Cardiac muscle cell (in vitro differentiated cells and primary cell): ENCODE results near the gene ORAI3. TPM values are rescaled to one million over a fixed set of nuclear protein-coding genes. Genes with fewer than 3 reads are reported as not detected.
A peak's percentile ranks its signal among the peaks of the same experiment; 100 is the strongest.

Experiments used
- DNase-seq, 2 donors: peaks; one replicate each; pipeline versions ENCODE4 v3.0.0 to v3.0.0-alpha.2; 2010 to 2017; ENCODE audit warnings: low read depth in 1 of 2, low spot score in 1 of 2
- H3K27ac ChIP-seq: fragments of 200-600 bp; sonication (generic); 2 replicates; pipeline ENCODE4 v1.5.1; 2016
- H3K27me3 ChIP-seq: fragments of 200-600 bp; sonication (generic); 2 replicates; pipeline ENCODE4 v1.6.0; 2016; ENCODE audit warnings: control low read depth
- H3K36me3 ChIP-seq: fragments of 200-600 bp; sonication (generic); 2 replicates; pipeline ENCODE4 v1.5.1; 2016; ENCODE audit warnings: control low read depth
- H3K4me1 ChIP-seq: fragments of 200-600 bp; sonication (generic); 2 replicates; pipeline ENCODE4 v1.8.1; 2017; ENCODE audit warnings: low read depth, mild to moderate bottlenecking, mixed run types
- H3K4me3 ChIP-seq: fragments of 200-600 bp; sonication (generic); 2 replicates; pipeline ENCODE4 v1.5.1; 2016; ENCODE audit warnings: mild to moderate bottlenecking
- H3K9me3 ChIP-seq: fragments of 200-600 bp; sonication (generic); 2 replicates; pipeline ENCODE4 v1.5.1; 2017; ENCODE audit warnings: low read depth, mild to moderate bottlenecking, control low read depth
- CTCF ChIP-seq: IDR thresholded peaks from 2 replicates; pipeline ENCODE4 v1.5.1; 2012; ENCODE audit warnings: low read depth, mild to moderate bottlenecking, low read length
- polyA plus RNA-seq: library from polyadenylated mRNA; unstranded; fragments of >200 nt; fragmentation: Nextera tagmentation; extraction: Ambion mirVana; gene quantifications from 2 replicates; pipeline ENCODE4 v1.2.1, GENCODE V29; 2016
- total RNA-seq: library from RNA; depleted of rRNA; stranded (reverse); fragments of >200 nt; gene quantifications from 2 replicates; pipeline ENCODE4 v1.2.3, GENCODE V29; 2016

ORAI3 gene
- total and polyA plus RNA-seq, 2 experiments from 2014 or later: 88.5 to 101 TPM

GRCh38 chr16:30942426-30942806 is 6.5 kb upstream of the ORAI3 start:
- no peak for DNase-seq
- peaks cover 19% of the 10 kb centered on the region for H3K36me3 ChIP-seq

GRCh38 chr16:30944352-30944751 is 4.5 kb upstream of the ORAI3 start:
- TF ChIP-seq CTCF: no peak
- no peak overlapping the region for H3K4me3 ChIP-seq
- peaks cover 19% of the 10 kb centered on the region for H3K36me3 ChIP-seq
- H3K9me3 ChIP-seq: no peaks in the 10 kb centered on the region
- H3K27me3 ChIP-seq: no peaks in the 10 kb centered on the region
- no peaks in the 10 kb centered on the region for H3K4me1 ChIP-seq
- H3K27ac ChIP-seq: no peak overlapping the region
- no peak for DNase-seq

More at GRCh38 chr16:30942426-30942806, 6.5 kb upstream of the ORAI3 start:
- no peak overlapping the region for H3K27ac ChIP-seq
- no peaks in the 10 kb centered on the region for H3K9me3 ChIP-seq
- H3K4me1 ChIP-seq: no peaks in the 10 kb centered on the region
- no peaks in the 10 kb centered on the region for H3K27me3 ChIP-seq
- TF ChIP-seq CTCF: no peak
- H3K4me3 ChIP-seq: no peak overlapping the region

- Histone ChIP-seq H3K9me3 (no peaks in the 10 kb centered on the region), H3K4me1 (peaks cover 4% of the 10 kb centered on the region), H3K27me3 (no peaks in the 10 kb centered on the region), H3K27ac (peak overlapping the region; percentile 95), H3K4me3 (no peak overlapping the region), H3K36me3 (peaks cover 12% of the 10 kb centered on the region)
- no peak for TF ChIP-seq CTCF
- DNase-seq: no peak
Observed at GRCh38 chr16:30946671-30947540, 2.0 kb upstream of the ORAI3 start.

GRCh38 chr16:30947541-30947858 is 1.4 kb upstream of the ORAI3 start:
- TF ChIP-seq CTCF: no peak
- Histone ChIP-seq H3K4me1 (peaks cover 4% of the 10 kb centered on the region), H3K4me3 (peak overlapping the region; percentile 29), H3K36me3 (peaks cover 12% of the 10 kb centered on the region), H3K27ac (peak overlapping the region; percentile 95), H3K27me3 (no peaks in the 10 kb centered on the region), H3K9me3 (no peaks in the 10 kb centered on the region)
- DNase-seq: no peak

GRCh38 chr16:30947859-30948666 is 805 bp upstream of the ORAI3 start:
- peaks cover 10% of the 10 kb centered on the region for H3K36me3 ChIP-seq
- no peak for TF ChIP-seq CTCF
- peak; percentile 99 to 100 for DNase-seq
- H3K9me3 ChIP-seq: no peaks in the 10 kb centered on the region
- peaks cover 4% of the 10 kb centered on the region for H3K4me1 ChIP-seq
- H3K27ac ChIP-seq: peak overlapping the region; percentile 95
- H3K27me3 ChIP-seq: no peaks in the 10 kb centered on the region
- peak overlapping the region; percentile 95 for H3K4me3 ChIP-seq
